Tongue (tissue), 2 donors: ENCODE data around the gene ABCC11. TPM values are rescaled to one million over a fixed set of nuclear protein-coding genes. Genes with fewer than 3 reads are reported as not detected.
"Not testable (repeated sequence)": the region's sequence is repeated elsewhere in the genome, so short reads cannot be mapped to it uniquely, and the experiment has no call there.

ENCODE experiments used
- DNase-seq: peaks from one replicate; pipeline ENCODE4 v3.0.0-alpha.2; 2015
- total RNA-seq: library from RNA; depleted of rRNA; stranded (reverse); fragments of >200 nt; gene quantifications from one replicate; pipeline ENCODE4 v1.2.3, GENCODE V29; 2014

The ABCC11 gene
- total RNA-seq, 1 donor from 2014 or later, result 0.41 TPM

GRCh38 chr16:48246066-48246465 is 1.3 kb downstream of the ABCC11 start:
- no peak for DNase-seq

- no peak for DNase-seq
These were observed 2.5 kb downstream of the ABCC11 start for GRCh38 chr16:48244863-48245195.

GRCh38 chr16:48244080-48244862 is 3.1 kb downstream of the ABCC11 start, which contains the start of gene LONP2:
LONP2 (plus strand) TSS chr16:48244300; CDS start chr16:48244389, 89 bp downstream.
- peak; percentile 95 for DNase-seq

GRCh38 chr16:48240147-48240546 is 7.2 kb downstream of the ABCC11 start:
- not testable (repeated sequence) for DNase-seq

- no peak for DNase-seq
These were observed 11.1 kb downstream of the ABCC11 start for GRCh38 chr16:48236286-48236685.

GRCh38 chr16:48235556-48236136 is 11.7 kb downstream of the ABCC11 start:
- DNase-seq, result peak; percentile 2

GRCh38 chr16:48235058-48235555 is 12.2 kb downstream of the ABCC11 start:
- no peak for DNase-seq

GRCh38 chr16:48234630-48235029 is 12.7 kb downstream of the ABCC11 start:
- DNase-seq, result no peak

- DNase-seq, result no peak
These were observed 14.8 kb downstream of the ABCC11 start for GRCh38 chr16:48232493-48233040.

- peak; percentile 34 for DNase-seq
These were observed 15.4 kb downstream of the ABCC11 start for GRCh38 chr16:48231727-48232492.

- no peak for DNase-seq
These were observed 21.9 kb downstream of the ABCC11 start for GRCh38 chr16:48225456-48225855.

GRCh38 chr16:48223490-48223889 is 23.8 kb downstream of the ABCC11 start:
- no peak for DNase-seq

- DNase-seq, result no peak
These were observed 26.4 kb downstream of the ABCC11 start for GRCh38 chr16:48220891-48221290.

- no peak for DNase-seq
These were observed 28.9 kb downstream of the ABCC11 start for GRCh38 chr16:48218473-48218872.

- DNase-seq, result no peak
These were observed 29.6 kb downstream of the ABCC11 start for GRCh38 chr16:48217708-48218107.

GRCh38 chr16:48215738-48216137 is 31.6 kb downstream of the ABCC11 start:
- DNase-seq, result no peak

GRCh38 chr16:48212033-48212432 is 35.3 kb downstream of the ABCC11 start:
- no peak for DNase-seq

- no peak for DNase-seq
These were observed 36.6 kb downstream of the ABCC11 start for GRCh38 chr16:48210747-48211146.

GRCh38 chr16:48206594-48207242 is 40.6 kb downstream of the ABCC11 start:
- DNase-seq, result no peak

- no peak for DNase-seq
These were observed 42.6 kb downstream of the ABCC11 start for GRCh38 chr16:48204825-48205151.

GRCh38 chr16:48203974-48204824 is 43.1 kb downstream of the ABCC11 start:
- DNase-seq, result no peak
